Panc1 (cell line): ENCODE measurements around the gene QKI. TPM values are rescaled to one million over a fixed set of nuclear protein-coding genes. Genes with fewer than 3 reads are reported as not detected.

Experiments used
- ATAC-seq: fragments of 200-7000 bp; cut with Tn5 transposase; 2 replicates; pipeline ENCODE4 v1.9.1; 2020; ENCODE audit warnings: mild to moderate bottlenecking, moderate library complexity
- BruUV-seq: library from RNA; stranded (reverse); fragments of 400-500 nt; replicated peaks from 2 replicates; lab custom pipeline; 2021; lab: Mats Ljungman, UMichigan
- CTCF ChIA-PET: fragments of 300-600 bp; sonication (Branson Sonifier 250); formaldehyde crosslinking; loops from one replicate; lab custom pipeline; 2022; ENCODE audit warnings: antibody characterized with exemption; lab: Charles Lee
- POLR2A ChIA-PET: fragments of 300-600 bp; sonication (Branson Sonifier 250); formaldehyde crosslinking; loops from one replicate; lab custom pipeline; 2022; ENCODE audit warnings: antibody characterized with exemption; lab: Charles Lee
- DNase-seq: peaks from one replicate; pipeline ENCODE4 v3.0.0-alpha.2; 2010; ENCODE audit warnings: low read depth, low spot score
- H3K27ac ChIP-seq: 2 replicates; pipeline ENCODE4 v1.5.1; 2011; ENCODE audit warnings: mild to moderate bottlenecking, low read length, inconsistent platforms
- H3K27me3 ChIP-seq: fragments of 200-500 bp; sonication (Bioruptor generic); 2 replicates; pipeline ENCODE4 v1.6.0; 2014; ENCODE audit warnings: low read length, inconsistent platforms; ENCODE audit not compliant: control insufficient read depth, insufficient read depth
- H3K36me3 ChIP-seq: fragments of 200-500 bp; sonication (Bioruptor generic); 2 replicates; pipeline ENCODE4 v1.5.1; 2014; ENCODE audit warnings: inconsistent platforms, mild to moderate bottlenecking, low read length, moderate library complexity; ENCODE audit not compliant: control insufficient read depth, insufficient read depth
- H3K4me1 ChIP-seq: 2 replicates; pipeline ENCODE4 v1.5.1; 2011; ENCODE audit warnings: inconsistent platforms, mild to moderate bottlenecking, low read length, moderate library complexity; ENCODE audit not compliant: control insufficient read depth, insufficient read depth
- H3K4me3 ChIP-seq, 2 experiments: 2 replicates each; pipeline ENCODE4 v1.5.1; 2011 to 2012; ENCODE audit warnings: low read depth in 2 of 2, low read length in 2 of 2, mild to moderate bottlenecking in 2 of 2, inconsistent platforms in 1 of 2, moderate library complexity in 1 of 2
- H3K9me3 ChIP-seq: fragments of 200-500 bp; sonication (Bioruptor generic); 2 replicates; pipeline ENCODE4 v1.5.1; 2014; ENCODE audit warnings: low read depth, mild to moderate bottlenecking, inconsistent platforms, low read length, moderate library complexity; ENCODE audit not compliant: control insufficient read depth, insufficient read depth
- POLR2AphosphoS5 ChIP-seq: IDR thresholded peaks from 2 replicates; pipeline ENCODE4 v1.6.1; 2012; ENCODE audit warnings: mild to moderate bottlenecking, low read depth, low read length, moderate library complexity
- SIN3A ChIP-seq: IDR thresholded peaks from 2 replicates; pipeline ENCODE4 v1.6.1; 2012; ENCODE audit warnings: low read depth, mild to moderate bottlenecking, low read length, moderate library complexity, borderline replicate concordance; ENCODE audit not compliant: insufficient read depth
- TCF7L2 ChIP-seq: IDR thresholded peaks from 2 replicates; pipeline ENCODE4 v1.6.1; 2011; ENCODE audit warnings: mild to moderate bottlenecking, low read depth, low read length, inconsistent platforms
- in situ Hi-C: cut with HindIII; loops from 2 replicates; pipeline ENCODE4 v1.10.0; 2016; ENCODE audit warnings: low sequenced_read_pairs, low pct_unique_long_range_greater_than_20kb
- intact Hi-C: fragments of 100-400 bp; cut with micrococcal nuclease; formaldehyde crosslinking; loops from one replicate; pipeline ENCODE4 v1.10.0; 2022; ENCODE audit not compliant: unreplicated experiment
- total RNA-seq: library from RNA; stranded (reverse); gene quantifications from one replicate; pipeline ENCODE4 v1.2.1, GENCODE V29; 2021; ENCODE audit not compliant: unreplicated experiment
- TF ChIP-seq, protein P1 (sequence below), 2 experiments: IDR thresholded peaks; 2 replicates each; pipeline ENCODE4 v1.6.1; 2011 to 2012; ENCODE audit warnings: low read depth in 2 of 2, control low read depth in 1 of 2, low read length in 1 of 2, mild to moderate bottlenecking in 1 of 2, moderate library complexity in 1 of 2; ENCODE audit not compliant: insufficient read depth in 1 of 2
- TF ChIP-seq, protein P2 (sequence below): fragments of 450-650 bp; IDR thresholded peaks from 2 replicates; pipeline ENCODE4 v1.5.1; 2017; ENCODE audit warnings: mild to moderate bottlenecking

QKI gene
- total RNA-seq, 1 experiment from 2014 or later: 176 TPM

DNA sequence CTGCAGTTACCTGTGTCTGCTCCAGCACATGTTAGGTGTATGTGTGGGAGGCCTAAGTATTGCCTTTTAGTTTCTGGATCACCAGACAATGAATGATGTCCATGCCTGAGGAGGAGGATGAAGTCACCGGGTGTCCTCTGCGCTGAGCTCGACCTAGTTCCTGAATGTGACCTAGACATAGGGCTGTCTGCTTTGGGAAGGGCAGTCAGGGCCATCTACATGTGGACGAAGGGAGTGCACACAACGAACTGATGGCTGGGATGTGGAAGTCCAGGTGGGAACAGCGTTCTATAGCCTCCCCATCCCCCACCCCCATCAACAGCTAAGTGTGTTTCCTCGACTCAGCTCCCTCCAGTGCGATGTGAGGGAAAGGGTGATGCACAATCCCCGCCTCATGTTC, 186.3 kb downstream of the QKI start:
- TF ChIP-seq TCF7L2: no peak
- TF ChIP-seq, protein P1, sequence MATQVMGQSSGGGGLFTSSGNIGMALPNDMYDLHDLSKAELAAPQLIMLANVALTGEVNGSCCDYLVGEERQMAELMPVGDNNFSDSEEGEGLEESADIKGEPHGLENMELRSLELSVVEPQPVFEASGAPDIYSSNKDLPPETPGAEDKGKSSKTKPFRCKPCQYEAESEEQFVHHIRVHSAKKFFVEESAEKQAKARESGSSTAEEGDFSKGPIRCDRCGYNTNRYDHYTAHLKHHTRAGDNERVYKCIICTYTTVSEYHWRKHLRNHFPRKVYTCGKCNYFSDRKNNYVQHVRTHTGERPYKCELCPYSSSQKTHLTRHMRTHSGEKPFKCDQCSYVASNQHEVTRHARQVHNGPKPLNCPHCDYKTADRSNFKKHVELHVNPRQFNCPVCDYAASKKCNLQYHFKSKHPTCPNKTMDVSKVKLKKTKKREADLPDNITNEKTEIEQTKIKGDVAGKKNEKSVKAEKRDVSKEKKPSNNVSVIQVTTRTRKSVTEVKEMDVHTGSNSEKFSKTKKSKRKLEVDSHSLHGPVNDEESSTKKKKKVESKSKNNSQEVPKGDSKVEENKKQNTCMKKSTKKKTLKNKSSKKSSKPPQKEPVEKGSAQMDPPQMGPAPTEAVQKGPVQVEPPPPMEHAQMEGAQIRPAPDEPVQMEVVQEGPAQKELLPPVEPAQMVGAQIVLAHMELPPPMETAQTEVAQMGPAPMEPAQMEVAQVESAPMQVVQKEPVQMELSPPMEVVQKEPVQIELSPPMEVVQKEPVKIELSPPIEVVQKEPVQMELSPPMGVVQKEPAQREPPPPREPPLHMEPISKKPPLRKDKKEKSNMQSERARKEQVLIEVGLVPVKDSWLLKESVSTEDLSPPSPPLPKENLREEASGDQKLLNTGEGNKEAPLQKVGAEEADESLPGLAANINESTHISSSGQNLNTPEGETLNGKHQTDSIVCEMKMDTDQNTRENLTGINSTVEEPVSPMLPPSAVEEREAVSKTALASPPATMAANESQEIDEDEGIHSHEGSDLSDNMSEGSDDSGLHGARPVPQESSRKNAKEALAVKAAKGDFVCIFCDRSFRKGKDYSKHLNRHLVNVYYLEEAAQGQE (IDR thresholded peaks at IDR 0.05; ENCODE audit: insufficient read depth in 1 of 2, low read depth in 2 of 2, low read length in 1 of 2): no peak
- TF ChIP-seq, protein P2, sequence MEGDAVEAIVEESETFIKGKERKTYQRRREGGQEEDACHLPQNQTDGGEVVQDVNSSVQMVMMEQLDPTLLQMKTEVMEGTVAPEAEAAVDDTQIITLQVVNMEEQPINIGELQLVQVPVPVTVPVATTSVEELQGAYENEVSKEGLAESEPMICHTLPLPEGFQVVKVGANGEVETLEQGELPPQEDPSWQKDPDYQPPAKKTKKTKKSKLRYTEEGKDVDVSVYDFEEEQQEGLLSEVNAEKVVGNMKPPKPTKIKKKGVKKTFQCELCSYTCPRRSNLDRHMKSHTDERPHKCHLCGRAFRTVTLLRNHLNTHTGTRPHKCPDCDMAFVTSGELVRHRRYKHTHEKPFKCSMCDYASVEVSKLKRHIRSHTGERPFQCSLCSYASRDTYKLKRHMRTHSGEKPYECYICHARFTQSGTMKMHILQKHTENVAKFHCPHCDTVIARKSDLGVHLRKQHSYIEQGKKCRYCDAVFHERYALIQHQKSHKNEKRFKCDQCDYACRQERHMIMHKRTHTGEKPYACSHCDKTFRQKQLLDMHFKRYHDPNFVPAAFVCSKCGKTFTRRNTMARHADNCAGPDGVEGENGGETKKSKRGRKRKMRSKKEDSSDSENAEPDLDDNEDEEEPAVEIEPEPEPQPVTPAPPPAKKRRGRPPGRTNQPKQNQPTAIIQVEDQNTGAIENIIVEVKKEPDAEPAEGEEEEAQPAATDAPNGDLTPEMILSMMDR: no peak
- no peak for TF ChIP-seq POLR2AphosphoS5
- no peak for TF ChIP-seq SIN3A
- intact Hi-C loops (no loop called here), in situ Hi-C loops (no loop called here)
- Histone ChIP-seq H3K9me3 (no peaks in the 10 kb centered on the region), H3K4me1 (no peaks in the 10 kb centered on the region), H3K4me3 (no peak overlapping the region), H3K27ac (no peak overlapping the region), H3K27me3 (no peaks in the 10 kb centered on the region), H3K36me3 (no peaks in the 10 kb centered on the region)
- DNase-seq: no peak
- BruUV-seq: no TSS peak
- ATAC-seq: no peak
- ChIA-PET POLR2A (no interaction called here), CTCF (no interaction called here)

DNA sequence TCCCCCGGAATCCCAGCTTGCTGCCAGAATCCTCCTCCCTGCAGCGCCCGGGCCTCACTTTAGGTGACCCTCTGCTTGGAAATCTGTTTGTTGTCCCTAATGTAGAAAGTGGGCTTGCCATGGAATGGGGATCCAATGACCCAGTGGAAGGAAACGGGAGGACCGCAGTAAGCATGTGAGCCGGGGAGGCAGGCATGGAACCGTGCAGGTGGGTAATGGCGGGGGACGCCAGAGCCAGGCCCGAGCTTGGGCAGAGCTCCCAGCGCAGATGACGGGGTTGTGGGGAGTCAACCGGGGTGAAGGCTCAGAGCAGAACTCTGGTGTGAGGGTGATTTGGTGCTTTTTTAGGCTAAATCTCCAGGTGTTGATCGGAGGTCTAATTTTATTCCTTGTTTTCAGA, 188.3 kb downstream of the QKI start:
- intact Hi-C loops: no loop called here
- BruUV-seq: no TSS peak
- in situ Hi-C loops: no loop called here

More for the DNA sequence above, 188.3 kb downstream of the QKI start:
- ATAC-seq (no peak), DNase-seq (no peak)
- CTCF ChIA-PET: no interaction called here
- Histone ChIP-seq H3K4me3 (no peak overlapping the region), H3K4me1 (no peaks in the 10 kb centered on the region), H3K27ac (no peak overlapping the region), H3K27me3 (no peaks in the 10 kb centered on the region), H3K36me3 (no peaks in the 10 kb centered on the region), H3K9me3 (no peaks in the 10 kb centered on the region)
- TF ChIP-seq SIN3A (no peak), TCF7L2 (no peak), POLR2AphosphoS5 (no peak)
- TF ChIP-seq, protein P2: no peak
- TF ChIP-seq, protein P1 (IDR thresholded peaks at IDR 0.05; ENCODE audit: insufficient read depth in 1 of 2, low read depth in 2 of 2, low read length in 1 of 2): no peak
- POLR2A ChIA-PET: no interaction called here
